OCI-LY1 (cell line): ENCODE measurements around the gene ST6GALNAC5.
"Not testable (repeated sequence)": the region's sequence is repeated elsewhere in the genome, so short reads cannot be mapped to it uniquely, and the experiment has no call there.

ENCODE experiments used
- H2AFZ ChIP-seq: fragments of 200-600 bp; sonication (generic), shearing (Covaris generic); 2 replicates; pipeline ENCODE4 v1.6.0; 2014; ENCODE audit warnings: antibody characterized with exemption, mild to moderate bottlenecking, low read length
- H3F3A ChIP-seq: fragments of 200-600 bp; sonication (generic), shearing (Covaris generic); 2 replicates; pipeline ENCODE4 v1.6.0; 2014; ENCODE audit warnings: mild to moderate bottlenecking, antibody characterized with exemption, low read length, moderate library complexity; ENCODE audit not compliant: insufficient read depth
- H3K27ac ChIP-seq: fragments of 200-600 bp; sonication (generic); 2 replicates; pipeline ENCODE4 v1.5.1; 2014; ENCODE audit warnings: low read length, mixed run types, mild to moderate bottlenecking, low read depth; ENCODE audit not compliant: poor library complexity, severe bottlenecking
- H3K27me3 ChIP-seq: fragments of 200-600 bp; sonication (generic); 2 replicates; pipeline ENCODE4 v1.6.0; 2014; ENCODE audit warnings: antibody characterized with exemption, mild to moderate bottlenecking, low read length, moderate library complexity; ENCODE audit not compliant: insufficient read depth
- H3K36me3 ChIP-seq: fragments of 200-600 bp; sonication (generic); 2 replicates; pipeline ENCODE4 v1.6.1; 2014; ENCODE audit warnings: mild to moderate bottlenecking, antibody characterized with exemption, low read length, moderate library complexity, mixed read lengths; ENCODE audit not compliant: insufficient read depth
- H3K4me1 ChIP-seq: fragments of 200-600 bp; sonication (generic); 2 replicates; pipeline ENCODE4 v1.5.1; 2014; ENCODE audit warnings: mild to moderate bottlenecking, low read length, moderate library complexity; ENCODE audit not compliant: insufficient read depth, severe bottlenecking
- H3K4me2 ChIP-seq: fragments of 200-600 bp; sonication (generic), shearing (Covaris generic); 2 replicates; pipeline ENCODE4 v1.6.1; 2014; ENCODE audit warnings: low read length
- H3K4me3 ChIP-seq: fragments of 200-600 bp; sonication (generic); 2 replicates; pipeline ENCODE4 v1.5.1; 2014; ENCODE audit warnings: low read length, low read depth, mild to moderate bottlenecking, mixed read lengths; ENCODE audit not compliant: poor library complexity, severe bottlenecking
- H3K79me2 ChIP-seq: fragments of 200-600 bp; shearing (Covaris generic); 2 replicates; pipeline ENCODE4 v1.6.1; 2016; ENCODE audit warnings: mixed run types, low read length, mixed read lengths; ENCODE audit not compliant: insufficient read depth
- H3K9ac ChIP-seq: fragments of 200-600 bp; sonication (generic), shearing (Covaris generic); 2 replicates; pipeline ENCODE4 v1.6.1; 2014; ENCODE audit warnings: mild to moderate bottlenecking, low read length, mixed read lengths
- H3K9me2 ChIP-seq: fragments of 200-600 bp; sonication (generic), shearing (Covaris generic); 2 replicates; pipeline ENCODE4 v1.6.1; 2014; ENCODE audit warnings: low read depth, mild to moderate bottlenecking, low read length, mixed read lengths
- H3K9me3 ChIP-seq: fragments of 200-600 bp; shearing (Covaris generic); 2 replicates; pipeline ENCODE4 v1.6.1; 2014; ENCODE audit warnings: low read length, mixed read lengths
- H4K20me1 ChIP-seq: fragments of 200-600 bp; sonication (generic), shearing (Covaris generic); 2 replicates; pipeline ENCODE4 v1.6.0; 2016; ENCODE audit warnings: mild to moderate bottlenecking, low read length; ENCODE audit not compliant: insufficient read depth
- CTCF ChIP-seq: fragments of 200-600 bp; sonication (generic), shearing (Covaris generic); IDR thresholded peaks from 2 replicates; pipeline ENCODE4 v1.5.1; 2017; ENCODE audit warnings: mild to moderate bottlenecking, antibody characterized with exemption, low read length, moderate library complexity, mixed read lengths
- EZH2 ChIP-seq: fragments of 200-600 bp; sonication (generic), shearing (Covaris generic); IDR thresholded peaks from 2 replicates; pipeline ENCODE4 v1.8.0; 2017; ENCODE audit warnings: borderline replicate concordance, mixed run types, mild to moderate bottlenecking, antibody characterized with exemption, low read length, moderate library complexity, mixed read lengths

Gene ST6GALNAC5

GRCh38 chr1:76958828-76959227 lies 91.5 kb downstream of the ST6GALNAC5 start:
- Histone ChIP-seq H2AFZ (no peak overlapping the region), H4K20me1 (no peaks in the 10 kb centered on the region), H3K4me3 (no peak overlapping the region), H3K9me3 (no peaks in the 10 kb centered on the region), H3K4me2 (no peak overlapping the region), H3K9me2 (no peaks in the 10 kb centered on the region), H3K36me3 (no peaks in the 10 kb centered on the region), H3K27ac (no peak overlapping the region), H3K79me2 (no peaks in the 10 kb centered on the region), H3F3A (no peaks in the 10 kb centered on the region), H3K9ac (no peak overlapping the region), H3K4me1 (no peaks in the 10 kb centered on the region), H3K27me3 (no peaks in the 10 kb centered on the region)
- TF ChIP-seq EZH2 (no peak), CTCF (no peak)

- Histone ChIP-seq H3F3A (no peaks in the 10 kb centered on the region), H3K4me1 (no peaks in the 10 kb centered on the region), H3K79me2 (no peaks in the 10 kb centered on the region), H3K36me3 (no peaks in the 10 kb centered on the region), H3K9me2 (no peaks in the 10 kb centered on the region), H2AFZ (no peak overlapping the region), H4K20me1 (no peaks in the 10 kb centered on the region), H3K9ac (no peak overlapping the region), H3K4me3 (no peak overlapping the region), H3K27ac (no peak overlapping the region), H3K4me2 (no peak overlapping the region), H3K27me3 (no peaks in the 10 kb centered on the region), H3K9me3 (no peaks in the 10 kb centered on the region)
- TF ChIP-seq EZH2 (no peak), CTCF (no peak)
Observed at GRCh38 chr1:76959556-76959955, 92.3 kb downstream of the ST6GALNAC5 start.

GRCh38 chr1:76961181-76961819 lies 94.0 kb downstream of the ST6GALNAC5 start:
- Histone ChIP-seq H3K9me2 (no peaks in the 10 kb centered on the region), H3K4me3 (no peak overlapping the region), H4K20me1 (no peaks in the 10 kb centered on the region), H3K9me3 (no peaks in the 10 kb centered on the region), H3K4me2 (no peak overlapping the region), H3K79me2 (no peaks in the 10 kb centered on the region), H3F3A (no peaks in the 10 kb centered on the region), H3K27ac (no peak overlapping the region), H3K9ac (no peak overlapping the region), H3K4me1 (no peaks in the 10 kb centered on the region), H3K27me3 (no peaks in the 10 kb centered on the region), H2AFZ (no peak overlapping the region), H3K36me3 (no peaks in the 10 kb centered on the region)
- no peak for TF ChIP-seq EZH2

- H3K36me3 ChIP-seq, result no peaks in the 10 kb centered on the region
- H4K20me1 ChIP-seq, result no peaks in the 10 kb centered on the region
- H3K4me3 ChIP-seq, result no peak overlapping the region
- no peaks in the 10 kb centered on the region for H3K9me3 ChIP-seq
- H3K4me2 ChIP-seq, result no peak overlapping the region
- no peak overlapping the region for H2AFZ ChIP-seq
- H3F3A ChIP-seq, result no peaks in the 10 kb centered on the region
- no peaks in the 10 kb centered on the region for H3K79me2 ChIP-seq
- H3K9ac ChIP-seq, result no peak overlapping the region
- TF ChIP-seq EZH2 (no peak), CTCF (no peak)
- no peaks in the 10 kb centered on the region for H3K27me3 ChIP-seq
- H3K9me2 ChIP-seq, result no peaks in the 10 kb centered on the region
- H3K27ac ChIP-seq, result no peak overlapping the region
- H3K4me1 ChIP-seq, result no peaks in the 10 kb centered on the region
Observed at GRCh38 chr1:76961820-76962207, 94.5 kb downstream of the ST6GALNAC5 start.

- H3K9me2 ChIP-seq, H3F3A ChIP-seq, H3K27me3 ChIP-seq, H3K9ac ChIP-seq, H4K20me1 ChIP-seq, H3K4me1 ChIP-seq, H3K9me3 ChIP-seq, H3K36me3 ChIP-seq, H2AFZ ChIP-seq, H3K4me2 ChIP-seq, H3K79me2 ChIP-seq, H3K4me3 ChIP-seq, H3K27ac ChIP-seq: not testable (repeated sequence)
Observed at GRCh38 chr1:76981267-76981666, 114.0 kb downstream of the ST6GALNAC5 start.
